ENCODE results near the gene NUP85. TPM values are rescaled to one million over a fixed set of nuclear protein-coding genes. Genes with fewer than 3 reads are reported as not detected.
"Not testable (repeated sequence)": the region's sequence is repeated elsewhere in the genome, so short reads cannot be mapped to it uniquely, and the experiment has no call there.

NUP85 gene
- total RNA-seq, 2 donors from 2014 or later = 10.3 to 14.3 TPM

- DNase-seq (ENCODE audit: low spot score) = no peak
- Histone ChIP-seq H3K36me3 (no peaks in the 10 kb centered on the region), H3K27me3 (no peaks in the 10 kb centered on the region), H3K27ac (no peak overlapping the region), H3K9me3 (no peaks in the 10 kb centered on the region), H3K4me3 (no peak overlapping the region), H3K4me1 (no peaks in the 10 kb centered on the region)
- TF ChIP-seq CTCF (IDR thresholded peaks at IDR 0.05) = no peak
Measured at GRCh38 chr17:75191584-75191983, 13.9 kb upstream of the NUP85 start.

- TF ChIP-seq CTCF (IDR thresholded peaks at IDR 0.05) = no peak
- Histone ChIP-seq H3K27ac (no peak overlapping the region), H3K36me3 (no peaks in the 10 kb centered on the region), H3K4me3 (no peak overlapping the region), H3K4me1 (no peaks in the 10 kb centered on the region), H3K9me3 (no peaks in the 10 kb centered on the region), H3K27me3 (no peaks in the 10 kb centered on the region)
- no peak for DNase-seq (ENCODE audit: low spot score)
Measured at GRCh38 chr17:75194879-75195278, 10.6 kb upstream of the NUP85 start.

- Histone ChIP-seq H3K9me3 (no peaks in the 10 kb centered on the region), H3K36me3 (no peaks in the 10 kb centered on the region), H3K4me3 (no peak overlapping the region), H3K4me1 (peaks cover 0 to 8% of the 10 kb centered on the region in 2 donors), H3K27me3 (no peaks in the 10 kb centered on the region), H3K27ac (no peak overlapping the region)
- DNase-seq (ENCODE audit: low spot score) = no peak
- no peak for TF ChIP-seq CTCF (IDR thresholded peaks at IDR 0.05)
Measured at GRCh38 chr17:75199886-75200618, 5.4 kb upstream of the NUP85 start.

GRCh38 chr17:75205793-75206163 lies 299 bp downstream of the NUP85 start:
- no peak for DNase-seq (ENCODE audit: low spot score)
- H3K36me3 ChIP-seq = peaks cover 5% of the 10 kb centered on the region
- H3K27ac ChIP-seq = peak overlapping the region; percentile 88 to 96
- no peaks in the 10 kb centered on the region for H3K27me3 ChIP-seq
- TF ChIP-seq CTCF (IDR thresholded peaks at IDR 0.05) = no peak
- H3K9me3 ChIP-seq = no peaks in the 10 kb centered on the region
- H3K4me1 ChIP-seq = peaks cover 0 to 20% of the 10 kb centered on the region in 2 donors
- H3K4me3 ChIP-seq = peak overlapping the region; percentile 91 to 96

GRCh38 chr17:75207050-75207407 lies 1.6 kb downstream of the NUP85 start:
- H3K27ac ChIP-seq; H3K9me3 ChIP-seq; H3K4me3 ChIP-seq; H3K27me3 ChIP-seq; DNase-seq (ENCODE audit: low spot score): not testable (repeated sequence)
- H3K36me3 ChIP-seq = peaks cover 16% of the 10 kb centered on the region
- H3K4me1 ChIP-seq = peaks cover 0 to 20% of the 10 kb centered on the region in 2 donors

- no peak for TF ChIP-seq CTCF (IDR thresholded peaks at IDR 0.05)
- Histone ChIP-seq H3K27ac (no peak overlapping the region), H3K4me3 (no peak overlapping the region), H3K36me3 (peaks cover 21% of the 10 kb centered on the region), H3K27me3 (no peaks in the 10 kb centered on the region), H3K9me3 (no peaks in the 10 kb centered on the region), H3K4me1 (peaks cover 0 to 20% of the 10 kb centered on the region in 2 donors)
- DNase-seq (ENCODE audit: low spot score) = no peak
Measured at GRCh38 chr17:75207760-75208159, 2.3 kb downstream of the NUP85 start.
